HG02938 (cell line): ENCODE results near the gene HIP1.
"Not testable (repeated sequence)": the region's sequence is repeated elsewhere in the genome, so short reads cannot be mapped to it uniquely, and the experiment has no call there.

Source experiments
- ATAC-seq: cut with Tn5 transposase; IDR thresholded peaks from one replicate; pipeline ENCODE4 v1.9.1; 2021; ENCODE audit warnings: mild to moderate bottlenecking, moderate library complexity; ENCODE audit not compliant: unreplicated experiment

The HIP1 gene

GRCh38 chr7:75536491-75536890 is 202.2 kb downstream of the HIP1 start:
- ATAC-seq: no peak

- no peak for ATAC-seq
Measured at GRCh38 chr7:75534727-75535307, 203.9 kb downstream of the HIP1 start.

- ATAC-seq: no peak
Measured at GRCh38 chr7:75533926-75534325, 204.8 kb downstream of the HIP1 start.

- ATAC-seq: no peak
Measured at GRCh38 chr7:75532639-75533038, 206.1 kb downstream of the HIP1 start.

GRCh38 chr7:75531359-75531821 is 207.4 kb downstream of the HIP1 start:
- ATAC-seq: no peak

GRCh38 chr7:75527224-75527722 is 211.5 kb downstream of the HIP1 start:
- ATAC-seq: not testable (repeated sequence)

- not testable (repeated sequence) for ATAC-seq
Measured at GRCh38 chr7:75521727-75522126, 217.0 kb downstream of the HIP1 start.

GRCh38 chr7:75518842-75519241 is 219.9 kb downstream of the HIP1 start:
- ATAC-seq: not testable (repeated sequence)

- not testable (repeated sequence) for ATAC-seq
Measured at GRCh38 chr7:75509033-75509432, 229.7 kb downstream of the HIP1 start.

GRCh38 chr7:75492020-75492419 is 246.7 kb downstream of the HIP1 start, which contains the start of gene SPDYE5:
Gene SPDYE5 (plus strand): TSS chr7:75492320. CDS start chr7:75494048, 1,728 bp downstream.
- ATAC-seq: not testable (repeated sequence)

GRCh38 chr7:75485979-75486643 is 252.6 kb downstream of the HIP1 start, which contains the start of gene POM121C:
Gene POM121C (minus strand): TSS chr7:75486299. CDS start chr7:75441496, 44,803 bp downstream.
- ATAC-seq: peak; percentile 90

GRCh38 chr7:75485355-75485978 is 253.3 kb downstream of the HIP1 start:
- not testable (repeated sequence) for ATAC-seq
